GM10248 (cell line): ENCODE data around the gene GPC6.

Source experiments
- CTCF ChIA-PET: fragments of 300-600 bp; sonication (Branson Sonifier 250); formaldehyde crosslinking; extraction: SDS; loops from one replicate; lab custom pipeline; 2021; ENCODE audit warnings: antibody characterized with exemption; lab: Yijun Ruan, JAX
- POLR2A ChIA-PET: fragments of 350-650 bp; sonication (Branson Sonifier 250); formaldehyde crosslinking; extraction: SDS; loops from one replicate; lab custom pipeline; 2020; ENCODE audit warnings: antibody characterized with exemption; lab: Yijun Ruan, JAX
- DNase-seq: peaks from one replicate; pipeline ENCODE4 v3.0.0; 2012; ENCODE audit errors: extremely low spot score
- TF ChIP-seq, protein P1 (sequence below): IDR thresholded peaks from 2 replicates; pipeline ENCODE4 v1.5.1; 2012; ENCODE audit warnings: mild to moderate bottlenecking, low read depth; ENCODE audit errors: extremely low read depth, missing control alignments, control extremely low read depth

Gene GPC6

GRCh38 chr13:94113245-94113644, 886.6 kb downstream of the GPC6 start:
- TF ChIP-seq, protein P1, sequence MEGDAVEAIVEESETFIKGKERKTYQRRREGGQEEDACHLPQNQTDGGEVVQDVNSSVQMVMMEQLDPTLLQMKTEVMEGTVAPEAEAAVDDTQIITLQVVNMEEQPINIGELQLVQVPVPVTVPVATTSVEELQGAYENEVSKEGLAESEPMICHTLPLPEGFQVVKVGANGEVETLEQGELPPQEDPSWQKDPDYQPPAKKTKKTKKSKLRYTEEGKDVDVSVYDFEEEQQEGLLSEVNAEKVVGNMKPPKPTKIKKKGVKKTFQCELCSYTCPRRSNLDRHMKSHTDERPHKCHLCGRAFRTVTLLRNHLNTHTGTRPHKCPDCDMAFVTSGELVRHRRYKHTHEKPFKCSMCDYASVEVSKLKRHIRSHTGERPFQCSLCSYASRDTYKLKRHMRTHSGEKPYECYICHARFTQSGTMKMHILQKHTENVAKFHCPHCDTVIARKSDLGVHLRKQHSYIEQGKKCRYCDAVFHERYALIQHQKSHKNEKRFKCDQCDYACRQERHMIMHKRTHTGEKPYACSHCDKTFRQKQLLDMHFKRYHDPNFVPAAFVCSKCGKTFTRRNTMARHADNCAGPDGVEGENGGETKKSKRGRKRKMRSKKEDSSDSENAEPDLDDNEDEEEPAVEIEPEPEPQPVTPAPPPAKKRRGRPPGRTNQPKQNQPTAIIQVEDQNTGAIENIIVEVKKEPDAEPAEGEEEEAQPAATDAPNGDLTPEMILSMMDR, result no peak
- ChIA-PET POLR2A (interaction anchor here (0.6 kb wide), 1 partner anchor 1965 kb away, joined by 5 read pairs; no protein-coding TSS in a partner anchor), CTCF (interaction anchor here (0.9 to 1.8 kb wide), 3 partner anchors 32 to 249 kb away, joined by 3 to 4 read pairs (median 3); no protein-coding TSS in a partner anchor)
- no peak for DNase-seq

- POLR2A ChIA-PET, result no interaction called here
- no peak for DNase-seq
- CTCF ChIA-PET, result interaction anchor here (0.9 to 2.2 kb wide), 4 partner anchors 17 to 248 kb away, joined by 3 to 6 read pairs (median 4); no protein-coding TSS in a partner anchor
- TF ChIP-seq, protein P1, result no peak
Observed at GRCh38 chr13:94114166-94114565, 887.6 kb downstream of the GPC6 start.

DNA sequence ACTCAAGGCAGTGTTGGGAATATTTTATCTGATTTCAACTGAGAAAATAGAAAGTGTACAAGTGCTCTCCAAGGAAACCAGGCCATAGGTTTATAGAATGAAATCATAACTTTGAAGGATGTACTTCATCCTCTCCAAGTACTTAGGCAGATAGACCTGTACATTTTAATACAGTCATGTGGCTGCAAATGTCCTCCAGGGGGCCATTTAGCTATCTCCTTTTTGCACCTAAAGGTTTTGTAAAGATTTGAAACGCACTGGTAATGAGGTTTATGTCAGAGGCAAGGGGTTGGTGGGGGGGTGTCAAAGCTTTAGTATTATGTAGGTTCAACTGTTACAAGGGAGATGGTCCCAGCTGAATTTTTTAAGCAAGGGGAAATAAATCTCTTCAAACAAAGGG, 888.4 kb downstream of the GPC6 start:
- DNase-seq, result no peak
- ChIA-PET CTCF (interaction anchor here (0.7 to 2.2 kb wide), 4 partner anchors 10 to 21 kb away, joined by 3 to 6 read pairs (median 4); no protein-coding TSS in a partner anchor), POLR2A (no interaction called here)
- TF ChIP-seq, protein P1, result no peak

- CTCF ChIA-PET, result interaction anchor here (0.8 kb wide), 1 partner anchor 11 kb away, joined by 3 read pairs; no protein-coding TSS in a partner anchor
- TF ChIP-seq, protein P1, result no peak
- DNase-seq, result no peak
- POLR2A ChIA-PET, result no interaction called here
Observed at GRCh38 chr13:94119360-94119936, 892.8 kb downstream of the GPC6 start.

DNA sequence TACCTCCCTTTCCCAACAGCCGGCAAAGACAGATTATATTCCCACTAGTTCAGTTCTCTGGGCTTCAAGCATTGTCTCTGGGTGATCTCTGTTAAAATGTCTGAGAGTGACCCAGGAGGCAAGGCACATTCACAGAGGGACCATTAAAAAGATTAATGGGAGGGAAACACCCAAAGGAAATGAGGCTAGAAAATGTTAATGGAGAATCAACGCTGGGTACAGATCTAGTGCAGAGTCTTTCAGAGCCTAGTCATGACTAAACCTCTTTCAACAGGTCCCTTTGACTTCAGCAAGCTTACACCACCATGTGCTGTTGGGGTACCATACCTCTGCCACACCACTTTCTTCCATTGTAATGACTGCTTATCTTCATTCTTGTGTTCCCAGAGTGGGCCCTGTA, 894.3 kb downstream of the GPC6 start:
- POLR2A ChIA-PET, result no interaction called here
- no peak for DNase-seq
- CTCF ChIA-PET, result no interaction called here
- TF ChIP-seq, protein P1, result no peak

- ChIA-PET POLR2A (no interaction called here), CTCF (no interaction called here)
- DNase-seq, result no peak
- TF ChIP-seq, protein P1, result no peak
Observed at GRCh38 chr13:94121686-94122085, 895.1 kb downstream of the GPC6 start.
